Fibroblast of gingiva (primary cell): ENCODE results near the gene SMKR1.

ENCODE experiments used
- DNase-seq: peaks from one replicate; pipeline ENCODE4 v3.0.0-alpha.2; 2011; ENCODE audit warnings: low read depth

The SMKR1 gene

DNA sequence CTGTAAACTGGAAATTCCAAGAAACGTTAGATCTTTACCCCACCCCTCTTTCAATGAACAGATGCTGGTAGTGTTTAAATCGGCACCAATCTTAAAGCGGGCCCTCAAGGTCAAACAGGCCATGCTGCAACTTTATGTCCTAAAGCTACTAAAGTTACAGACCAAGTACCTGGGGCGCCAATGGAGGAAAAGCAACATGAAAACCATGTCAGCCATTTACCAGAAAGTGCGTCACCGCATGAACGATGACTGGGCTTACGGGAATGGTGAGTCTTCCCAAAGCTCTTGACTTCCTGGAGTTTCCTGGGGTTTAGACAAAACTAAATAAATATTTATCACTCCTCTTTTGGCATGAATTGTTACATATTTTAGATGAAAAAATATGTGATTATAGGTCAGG, 19.6 kb upstream of the SMKR1 start:
- no peak for DNase-seq

DNA sequence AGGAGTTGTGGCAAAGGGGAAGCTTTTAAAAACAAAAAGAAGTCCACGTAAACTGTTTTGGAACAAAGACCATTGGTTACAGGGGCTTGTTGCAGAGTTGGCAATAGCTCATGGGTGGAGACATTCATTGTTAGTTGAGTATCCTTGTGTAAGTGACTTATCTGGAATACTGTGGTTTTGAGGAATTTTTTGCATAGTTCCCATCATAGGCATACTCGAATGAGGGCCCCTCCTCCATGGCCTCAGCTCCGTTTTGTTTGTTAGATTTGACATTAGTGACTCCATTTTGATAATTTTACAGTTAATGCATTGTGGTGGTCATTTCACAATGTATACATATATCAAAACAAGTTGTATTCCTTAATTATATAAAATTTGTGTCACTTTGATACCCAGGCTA, 12.8 kb upstream of the SMKR1 start:
- peak; percentile 28 for DNase-seq

DNA sequence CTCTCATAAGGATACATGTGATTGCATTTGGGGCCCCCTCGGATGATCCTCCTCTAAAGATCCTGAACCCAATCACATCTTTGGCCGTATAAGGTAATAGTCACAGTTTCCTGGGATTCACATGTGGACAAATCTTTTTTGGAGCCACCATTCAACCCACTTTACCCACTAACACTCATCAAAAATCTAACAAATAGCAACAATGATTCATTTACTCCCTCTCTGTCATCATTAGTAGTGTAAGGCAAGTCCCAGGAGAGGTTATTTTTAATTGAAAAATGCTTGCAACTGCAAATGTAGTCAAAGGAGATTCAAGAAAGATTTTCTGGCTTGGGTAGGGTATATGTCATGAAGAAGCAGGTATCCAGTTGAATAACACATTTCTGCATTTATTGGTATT, 9.9 kb upstream of the SMKR1 start:
- no peak for DNase-seq

DNA sequence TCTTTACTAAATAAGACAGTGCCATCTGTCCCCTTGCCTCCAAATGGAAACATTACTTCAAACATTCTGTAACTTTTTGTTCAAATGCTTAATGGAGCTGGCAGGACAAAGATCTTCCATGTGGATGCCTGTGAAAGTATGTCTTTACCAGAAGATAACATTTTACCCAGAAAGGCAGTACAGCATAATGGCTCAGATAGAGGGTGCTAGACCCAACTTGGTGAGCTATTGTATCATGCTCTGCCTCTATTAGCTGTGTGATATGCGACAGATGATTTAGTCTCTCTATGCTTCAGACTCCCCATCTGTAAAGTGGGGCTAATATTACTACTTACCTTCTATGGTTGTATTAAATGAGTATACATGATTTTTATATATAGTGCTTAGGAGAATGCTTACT, 8.8 kb upstream of the SMKR1 start:
- no peak for DNase-seq

DNA sequence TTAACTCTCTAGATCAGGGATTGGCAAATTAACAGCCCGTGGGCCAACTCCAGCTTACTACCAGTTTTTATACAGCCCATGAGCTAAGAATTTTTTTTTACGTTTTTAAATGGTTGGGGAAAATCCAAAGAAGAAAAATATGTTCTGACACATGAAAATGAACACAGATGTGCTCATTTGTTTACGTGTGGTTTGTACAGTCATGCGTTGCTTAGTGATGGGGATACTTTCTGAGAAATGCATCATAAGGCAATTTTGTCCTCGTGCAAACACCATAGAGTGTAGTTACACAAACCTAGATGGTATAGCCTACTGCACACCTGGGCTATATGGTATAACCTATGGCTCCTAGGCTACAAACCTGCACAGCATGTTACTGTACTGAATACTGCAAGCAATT, 8.3 kb upstream of the SMKR1 start:
- DNase-seq, result peak; percentile 92

DNA sequence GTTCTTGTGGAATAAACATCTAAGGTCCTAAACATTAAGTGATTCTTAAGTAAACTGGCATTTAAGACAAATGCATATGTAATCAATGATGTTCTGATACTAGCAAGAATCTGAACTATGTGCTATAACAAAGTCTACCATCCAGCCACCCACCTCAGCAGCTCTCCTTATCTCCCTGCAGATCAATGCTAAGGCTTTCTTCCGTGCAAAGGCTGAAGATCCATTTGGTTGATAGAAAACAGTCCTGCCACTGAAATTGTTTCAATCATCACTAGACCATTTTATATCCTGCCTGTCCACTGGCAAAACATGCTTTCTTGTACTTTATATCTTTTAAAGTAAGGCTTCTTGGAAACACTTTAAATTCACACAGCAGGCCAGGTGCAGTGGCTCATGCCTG, 6.3 kb upstream of the SMKR1 start:
- no peak for DNase-seq

DNA sequence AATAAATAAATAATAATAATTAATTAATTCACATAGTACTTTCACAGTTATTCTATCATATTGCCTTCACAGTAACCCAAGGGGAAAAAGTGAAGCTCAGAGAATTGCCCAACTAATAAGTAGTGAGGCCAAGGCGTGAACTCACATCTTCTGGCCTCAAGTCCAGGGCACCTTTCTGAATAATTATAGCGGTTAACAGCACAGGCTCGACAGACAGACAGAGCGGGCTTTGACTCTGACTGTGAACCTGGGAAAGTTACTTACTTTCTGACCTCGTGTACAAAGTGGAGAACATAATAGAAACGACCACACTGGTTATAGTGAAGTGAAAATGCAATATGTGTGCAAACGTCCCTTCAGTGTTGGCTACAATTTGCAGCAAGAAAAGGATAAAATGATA, 5.7 kb upstream of the SMKR1 start:
- DNase-seq, result no peak

DNA sequence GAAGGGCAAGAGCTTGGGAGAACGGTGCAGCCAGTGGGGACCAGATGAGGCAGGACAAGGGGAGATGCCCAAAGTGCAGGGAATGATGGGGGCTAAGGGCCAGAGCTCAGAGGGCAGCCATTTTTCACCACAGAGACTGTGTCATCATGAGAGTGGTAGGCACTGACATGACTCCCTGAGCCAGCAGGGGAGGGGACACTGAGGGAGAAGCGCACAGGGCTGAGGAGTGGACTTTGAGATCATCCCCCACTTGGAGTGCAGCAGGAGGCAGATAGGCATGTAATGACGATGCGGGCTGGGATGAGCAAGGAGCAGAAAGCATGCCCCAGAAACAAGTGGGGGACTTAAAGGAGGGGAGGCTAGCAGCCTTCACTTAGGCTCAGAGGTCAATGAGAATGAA, 5.2 kb upstream of the SMKR1 start:
- DNase-seq, result no peak

DNA sequence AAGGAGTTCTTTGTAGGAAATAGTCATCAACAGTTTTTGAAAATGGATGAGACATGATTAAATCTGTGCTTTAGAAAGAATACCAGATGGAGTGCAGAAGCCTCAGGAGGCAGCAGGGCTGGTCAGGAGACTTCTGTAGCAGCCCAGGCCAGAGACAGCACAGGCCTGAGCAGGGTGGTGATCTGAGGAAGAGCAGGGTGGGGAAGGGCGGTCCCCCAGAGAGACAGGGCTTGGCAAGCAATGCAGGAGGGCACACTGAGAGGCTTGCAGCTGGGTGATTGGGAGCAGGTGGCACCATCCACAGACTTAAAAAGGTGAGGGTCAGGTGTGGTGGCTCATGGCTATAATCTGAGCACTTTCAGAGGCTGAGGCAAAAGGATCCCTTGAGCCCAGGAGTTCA, 4.3 kb upstream of the SMKR1 start:
- DNase-seq, result no peak

DNA sequence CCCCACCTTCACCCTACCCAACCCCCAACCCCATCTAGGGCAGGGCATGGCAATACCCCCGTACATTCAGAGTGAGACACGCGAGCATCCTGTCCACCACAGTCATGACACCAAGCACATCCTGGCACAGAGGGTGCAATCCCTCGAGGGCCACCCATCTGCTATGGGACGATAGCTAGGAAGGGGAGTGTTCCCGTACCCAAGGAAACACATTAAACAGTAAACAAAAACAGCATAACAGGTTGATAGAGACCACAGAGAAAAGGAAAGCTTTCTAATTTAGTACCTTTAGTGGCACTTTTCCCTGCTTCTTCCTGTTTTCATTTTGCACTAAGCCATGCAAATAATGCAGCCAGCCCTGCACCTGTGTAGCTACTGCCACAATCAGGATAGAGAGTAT, 2.3 kb upstream of the SMKR1 start:
- DNase-seq, result no peak

DNA sequence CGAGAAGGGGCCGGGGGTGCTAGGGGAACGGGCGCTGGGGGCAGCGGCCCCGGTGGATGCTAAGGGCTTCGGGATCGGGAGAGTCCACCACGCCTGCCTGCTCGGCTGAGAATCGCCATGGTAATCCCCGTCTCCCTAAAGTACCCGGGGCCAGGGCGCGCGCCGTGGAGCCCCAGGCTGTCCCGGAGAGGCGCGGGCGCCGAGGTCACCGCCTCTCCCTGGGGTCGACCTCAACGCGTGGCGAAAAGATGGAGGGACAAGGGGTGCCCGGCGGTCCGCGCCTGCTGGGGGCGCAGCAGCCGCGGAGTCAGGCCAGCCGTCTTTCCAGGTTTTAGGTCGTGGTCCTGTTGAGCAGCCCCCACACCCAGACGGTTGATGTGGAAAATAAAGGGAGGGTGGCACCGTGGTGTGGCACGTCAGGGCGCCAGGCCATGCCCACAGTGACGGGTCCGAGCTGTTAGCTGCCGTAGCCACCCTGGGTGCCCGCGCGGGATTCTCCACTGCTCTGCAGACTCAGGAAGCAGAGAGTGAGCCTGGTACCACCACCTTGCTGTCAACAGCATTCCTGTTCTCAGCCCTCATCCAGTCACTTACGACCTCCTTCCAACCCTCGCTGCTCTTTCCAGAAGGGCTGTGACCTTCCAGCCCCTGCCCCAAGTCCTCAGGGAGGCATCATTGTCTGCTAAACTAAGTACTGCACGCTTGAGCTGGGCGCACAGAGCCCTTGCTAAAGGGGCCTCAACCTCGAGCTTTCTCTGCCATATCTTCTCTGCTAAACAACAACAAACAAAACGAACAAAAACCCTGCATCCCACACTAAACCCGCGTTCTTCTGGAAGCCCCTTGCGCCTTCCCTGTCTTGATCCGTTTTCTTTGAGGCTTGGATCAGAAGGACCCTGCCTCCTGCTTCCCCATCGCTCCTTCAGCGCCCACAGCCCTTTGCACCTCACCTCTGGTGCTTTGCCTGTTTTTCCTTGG, 666 bp downstream of the SMKR1 start:
- no peak for DNase-seq

DNA sequence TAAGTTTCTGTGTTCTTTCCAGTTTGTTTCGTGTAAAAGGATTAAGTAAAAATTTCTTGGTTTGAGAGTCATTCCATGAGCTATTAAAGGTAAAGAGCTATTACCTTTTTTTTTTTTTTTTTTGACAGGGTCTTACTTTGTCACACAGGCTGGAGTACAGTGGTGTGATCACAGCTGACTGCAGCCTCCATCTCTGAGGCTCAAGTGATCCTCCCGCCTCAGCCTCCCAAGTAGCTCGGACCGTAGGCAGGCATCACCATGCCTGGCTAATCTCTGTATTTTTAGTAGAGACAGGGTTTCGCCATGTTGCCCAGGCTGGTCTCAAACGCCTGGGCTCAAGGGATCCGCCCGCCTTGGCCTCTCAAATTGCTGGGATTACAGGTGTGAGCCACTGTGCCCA, 1.4 kb downstream of the SMKR1 start:
- DNase-seq, result no peak

DNA sequence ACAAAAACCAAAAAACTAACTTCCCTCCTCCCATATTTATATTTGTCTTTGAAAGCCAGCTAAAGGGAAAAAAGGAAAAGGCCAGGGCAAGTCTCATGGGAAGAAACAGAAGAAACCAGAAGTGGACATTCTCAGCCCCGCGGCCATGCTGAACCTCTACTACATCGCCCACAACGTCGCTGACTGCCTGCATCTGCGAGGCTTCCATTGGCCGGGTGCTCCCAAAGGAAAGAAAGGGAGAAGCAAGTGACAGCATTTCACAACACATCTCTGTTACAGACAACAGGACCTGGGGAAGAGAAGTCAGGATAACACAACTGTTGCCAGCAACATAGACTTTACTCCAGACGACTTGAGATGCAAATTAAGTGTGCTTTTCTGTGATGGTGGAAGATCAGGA, 9.9 kb downstream of the SMKR1 start:
- no peak for DNase-seq

DNA sequence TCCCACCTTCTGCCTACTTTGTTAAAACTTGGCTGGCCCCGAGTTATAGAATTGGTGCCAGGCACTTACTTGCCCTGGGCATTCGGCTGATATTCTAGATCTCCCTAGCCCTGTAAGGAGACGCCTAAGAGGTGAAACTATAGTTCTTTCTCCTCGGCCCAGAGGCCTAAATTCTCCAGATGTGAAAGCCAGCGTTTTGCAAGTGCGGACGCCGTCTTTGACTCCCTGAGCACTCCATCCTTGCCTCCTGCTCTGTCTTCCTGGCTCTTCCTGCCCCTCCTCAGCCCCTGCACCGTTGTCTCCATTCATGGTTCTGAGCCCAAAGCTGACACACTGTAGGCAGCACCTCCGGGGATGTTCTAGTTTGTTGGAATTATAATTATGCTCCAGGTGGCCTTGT, 11.2 kb downstream of the SMKR1 start:
- DNase-seq, result no peak

DNA sequence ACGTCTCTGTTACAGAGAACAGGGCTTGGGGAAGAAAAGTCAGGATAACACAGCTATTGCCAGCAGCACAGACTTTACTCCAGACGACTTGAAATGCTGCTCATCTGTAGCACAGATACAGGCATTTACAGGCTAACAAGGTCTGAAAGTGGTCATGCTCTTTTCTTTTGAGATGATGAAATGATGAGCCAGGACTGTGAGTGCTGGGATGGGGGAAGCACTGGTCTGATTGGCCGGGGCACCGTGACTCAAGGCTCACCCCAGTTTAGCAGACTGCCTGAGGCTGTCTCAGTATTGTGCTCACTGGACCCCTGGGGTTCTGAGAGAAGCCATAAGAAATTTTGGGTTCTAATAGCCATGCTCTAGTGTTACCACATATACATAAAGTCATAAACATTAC, 12.4 kb downstream of the SMKR1 start:
- DNase-seq, result no peak

DNA sequence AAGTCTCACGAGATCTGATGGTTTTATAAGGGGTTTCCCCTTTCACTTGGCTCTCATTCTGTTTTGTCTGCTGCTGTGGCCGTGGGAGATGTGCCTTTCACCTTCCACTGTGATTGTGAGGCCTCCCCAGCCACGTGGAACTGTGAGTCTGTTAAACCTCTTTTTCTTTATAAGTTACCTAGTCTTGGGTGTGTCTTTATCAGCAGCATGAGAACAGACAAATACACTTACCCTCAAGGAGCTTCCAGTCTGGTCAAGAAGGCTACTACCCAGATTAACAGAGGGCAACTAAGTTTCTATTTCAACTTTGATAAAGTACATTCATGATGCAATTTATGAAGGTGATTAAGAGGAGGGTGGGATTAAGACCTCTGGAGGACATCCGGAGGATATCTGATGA, 13.1 kb downstream of the SMKR1 start:
- no peak for DNase-seq

DNA sequence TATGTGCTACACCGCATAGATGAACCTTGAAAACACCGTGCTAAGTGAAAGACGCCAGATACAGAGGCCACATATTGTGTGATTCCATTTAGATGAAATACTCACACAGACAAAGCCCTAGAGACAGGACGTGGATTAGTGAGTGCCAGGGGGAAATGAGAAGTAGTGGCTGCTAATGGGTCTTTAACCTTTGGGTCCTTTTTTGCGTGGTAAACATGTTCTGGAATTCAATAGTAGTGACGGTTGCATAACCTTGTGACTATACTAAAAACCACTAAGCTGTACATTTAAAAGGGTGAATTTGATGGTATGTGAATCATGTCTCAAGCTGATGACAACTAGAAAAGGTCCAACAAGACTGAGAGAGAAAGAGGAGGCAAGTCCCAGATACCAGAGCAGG, 15.6 kb downstream of the SMKR1 start:
- no peak for DNase-seq

DNA sequence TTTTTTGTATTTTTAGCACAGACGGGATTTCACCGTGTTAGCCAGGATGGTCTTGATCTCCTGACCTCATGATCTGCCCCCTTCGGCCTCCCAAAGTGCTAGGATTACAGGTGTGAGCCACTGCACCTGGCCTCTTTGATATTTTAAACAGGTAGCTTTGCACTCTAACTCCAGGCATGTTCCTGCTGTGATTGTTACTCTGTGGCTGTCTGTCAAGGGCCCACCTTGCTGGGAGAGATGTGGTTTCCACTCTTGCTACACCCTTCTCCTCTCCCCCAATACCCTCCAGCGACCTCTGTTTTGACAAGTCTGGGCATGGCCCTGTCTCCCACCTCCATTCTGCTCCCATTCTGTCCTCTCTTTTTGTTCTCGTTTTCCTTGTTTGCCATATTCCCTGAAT, 17.1 kb downstream of the SMKR1 start:
- no peak for DNase-seq

DNA sequence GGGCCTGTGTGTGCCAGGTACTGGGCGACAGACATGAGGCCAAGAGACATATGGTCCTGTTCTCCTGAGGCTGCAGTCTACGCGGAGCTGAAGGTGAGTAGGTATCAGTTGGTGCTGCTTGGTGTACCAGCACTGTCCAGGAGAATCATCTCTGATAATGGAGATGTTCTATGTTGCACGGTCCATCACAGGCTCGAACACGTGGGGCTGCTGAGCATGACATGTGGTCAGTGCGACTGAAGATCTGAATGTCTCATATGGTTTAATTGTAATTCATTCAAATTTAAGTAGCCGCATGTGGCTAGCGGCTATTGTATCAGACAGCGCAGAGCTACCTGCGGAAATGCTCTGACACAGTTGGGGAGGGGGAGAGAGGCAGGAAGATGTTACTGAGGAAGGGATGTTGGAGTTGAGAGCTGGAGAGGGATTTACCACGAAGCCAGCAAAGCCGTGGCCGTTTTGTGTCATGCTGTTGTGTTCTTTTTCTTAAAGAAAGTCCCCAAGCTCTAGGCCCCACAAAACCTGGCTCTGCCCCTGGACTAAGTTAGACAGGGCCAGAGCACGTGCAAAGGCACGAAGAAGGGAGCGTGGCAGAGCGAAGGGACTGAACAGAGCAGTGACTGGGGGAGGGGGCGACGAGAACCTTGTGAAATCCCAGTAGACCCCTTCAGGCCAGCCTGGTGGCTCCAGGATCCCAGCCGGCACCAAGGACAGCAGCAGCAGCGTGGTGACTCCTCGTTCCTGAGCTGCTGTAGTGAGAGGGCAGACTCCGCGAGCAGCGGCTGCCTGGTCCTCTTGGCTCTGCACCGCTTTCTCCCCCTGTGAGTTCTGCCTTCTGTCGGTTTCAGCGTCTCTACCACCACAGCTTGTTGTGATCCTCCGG, 20.0 kb downstream of the SMKR1 start:
- DNase-seq, result no peak

DNA sequence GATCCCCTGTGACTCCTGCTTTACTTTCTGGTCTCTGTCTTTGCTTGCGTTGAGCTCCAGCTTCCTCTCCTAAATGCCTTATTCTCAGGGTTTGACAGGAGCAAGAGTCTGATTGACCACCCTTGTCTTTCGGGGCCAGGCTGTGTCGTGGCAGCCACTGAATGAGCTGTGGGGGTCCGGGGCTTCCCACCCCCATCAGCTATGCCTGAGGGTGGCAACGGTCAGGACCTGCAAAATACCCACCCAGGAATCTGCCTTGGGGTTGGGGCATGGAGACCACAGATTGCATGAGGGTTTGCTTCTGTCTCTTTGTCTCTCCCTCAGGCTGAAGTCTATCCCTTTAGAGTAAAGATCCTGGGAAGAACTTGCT, 20.6 kb downstream of the SMKR1 start:
- DNase-seq, result no peak

DNA sequence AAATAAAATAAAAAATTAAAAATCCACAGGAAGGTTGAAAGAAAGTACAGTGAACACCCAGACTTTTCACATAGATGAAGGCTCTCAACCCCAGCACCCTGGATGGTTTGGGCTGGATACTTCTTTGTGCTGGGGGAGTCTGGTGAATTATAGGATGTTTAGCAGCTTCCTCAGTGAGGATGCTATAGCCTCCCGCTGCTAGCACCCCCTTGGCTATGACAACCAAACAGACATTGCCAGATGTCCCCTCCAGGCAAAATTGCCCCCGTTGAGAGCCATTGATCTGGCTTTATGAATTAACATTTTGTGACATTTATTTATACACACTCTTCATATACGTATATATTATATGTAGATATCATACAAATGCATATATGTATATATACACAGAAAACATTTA, 21.6 kb downstream of the SMKR1 start:
- no peak for DNase-seq

DNA sequence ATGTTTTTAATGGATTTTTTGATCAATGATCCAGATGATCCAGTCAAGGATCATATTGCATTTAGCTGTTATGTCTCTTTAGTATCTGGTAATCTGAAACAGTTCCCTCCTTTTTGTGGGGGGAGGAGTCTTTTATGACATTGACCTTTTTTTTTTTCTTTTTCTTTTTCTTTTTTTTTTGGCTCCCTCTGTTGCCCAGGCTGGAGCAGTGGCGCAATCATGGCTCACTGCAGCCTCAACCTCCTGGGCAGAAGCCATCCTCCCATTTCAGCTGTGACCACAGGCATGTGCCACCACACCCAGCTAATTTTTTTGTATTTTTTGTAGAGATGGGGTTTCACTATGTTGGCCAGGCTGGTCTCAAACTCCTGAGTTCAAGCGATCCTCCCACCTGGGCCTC, 22.1 kb downstream of the SMKR1 start:
- DNase-seq, result peak; percentile 91

DNA sequence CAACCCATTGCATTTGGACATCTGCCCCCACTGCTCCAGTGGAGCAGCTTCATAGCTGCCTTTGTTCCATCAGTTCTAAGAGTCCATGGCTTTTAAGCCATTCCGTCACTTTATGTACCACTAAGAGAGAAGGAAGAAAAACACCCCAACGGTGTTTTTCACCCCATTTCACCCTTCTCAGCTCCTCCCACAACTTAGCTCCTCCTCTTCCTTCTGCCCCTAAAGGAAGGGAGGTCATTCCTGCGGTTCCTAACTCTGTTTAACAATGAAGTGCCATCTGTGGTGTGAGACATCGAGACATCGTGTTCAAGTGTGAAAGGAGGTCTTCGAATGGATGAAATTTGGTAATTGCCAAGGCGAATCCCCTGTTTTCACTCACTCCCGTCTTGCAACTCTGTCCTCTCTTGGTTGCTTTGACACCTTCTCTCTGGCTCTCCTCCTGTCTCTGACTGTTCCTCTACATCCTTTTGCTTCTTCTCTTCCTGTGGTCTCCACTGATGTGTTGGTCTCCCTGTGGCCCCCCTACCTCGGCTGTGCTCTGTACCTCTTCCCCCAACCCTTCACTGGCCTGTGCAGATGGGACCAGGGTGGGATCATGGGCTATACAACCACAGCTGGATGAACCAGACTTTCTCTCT, 23.0 kb downstream of the SMKR1 start:
- no peak for DNase-seq
